Fibroblast of skin of left biceps (primary cell): Measurements from ENCODE around the gene ATP2B2.

ENCODE experiments used
- DNase-seq, 2 experiments: peaks; one replicate each; pipeline ENCODE4 v3.0.0-alpha.2; 2013; ENCODE audit warnings: low read depth in 2 of 2

The ATP2B2 gene

GRCh38 chr3:10510743-10511432 lies 5.5 kb upstream of the ATP2B2 start:
- no peak for DNase-seq

GRCh38 chr3:10510086-10510742 lies 4.8 kb upstream of the ATP2B2 start:
- DNase-seq, result no peak

GRCh38 chr3:10509325-10509724 lies 3.9 kb upstream of the ATP2B2 start:
- no peak for DNase-seq

GRCh38 chr3:10508619-10509260 lies 3.4 kb upstream of the ATP2B2 start:
- no peak for DNase-seq

GRCh38 chr3:10508235-10508618 lies 2.8 kb upstream of the ATP2B2 start:
- no peak for DNase-seq

- DNase-seq, result no peak
Observed at GRCh38 chr3:10507331-10507730, 1.9 kb upstream of the ATP2B2 start.

- DNase-seq, result no peak
Observed at GRCh38 chr3:10506696-10507095, 1.3 kb upstream of the ATP2B2 start.

GRCh38 chr3:10505791-10506585 lies 602 bp upstream of the ATP2B2 start:
- no peak for DNase-seq

- no peak for DNase-seq
Observed at GRCh38 chr3:10504171-10505049, 976 bp downstream of the ATP2B2 start.

- DNase-seq, result no peak
Observed at GRCh38 chr3:10503217-10503796, 2.1 kb downstream of the ATP2B2 start.

GRCh38 chr3:10502185-10502880 lies 3.1 kb downstream of the ATP2B2 start:
- no peak for DNase-seq

GRCh38 chr3:10501664-10502052 lies 3.7 kb downstream of the ATP2B2 start:
- no peak for DNase-seq

- DNase-seq, result no peak
Observed at GRCh38 chr3:10500717-10501663, 4.4 kb downstream of the ATP2B2 start.

- DNase-seq, result no peak
Observed at GRCh38 chr3:10498271-10498670, 7.1 kb downstream of the ATP2B2 start.

- DNase-seq, result no peak
Observed at GRCh38 chr3:10497439-10497838, 7.9 kb downstream of the ATP2B2 start.

- DNase-seq, result no peak
Observed at GRCh38 chr3:10496121-10496863, 9.1 kb downstream of the ATP2B2 start.

GRCh38 chr3:10495614-10496013 lies 9.8 kb downstream of the ATP2B2 start:
- no peak for DNase-seq

GRCh38 chr3:10495003-10495402 lies 10.4 kb downstream of the ATP2B2 start:
- no peak for DNase-seq
